Effector memory CD4-positive, alpha-beta T cell (primary cell): ENCODE results near the gene PIGM.

ENCODE experiments used
- DNase-seq, 3 donors: peaks; one replicate each; pipeline ENCODE4 v3.0.0-alpha.2; 2020
- H3K27ac ChIP-seq: 2 replicates; pipeline ENCODE4 v1.7.0; 2013; ENCODE audit warnings: mild to moderate bottlenecking, low read length, moderate library complexity; ENCODE audit not compliant: insufficient read depth, poor library complexity, severe bottlenecking
- H3K27me3 ChIP-seq: replicated peaks from 2 replicates; pipeline ENCODE4 v1.7.0; 2013; ENCODE audit warnings: mild to moderate bottlenecking, low read length; ENCODE audit not compliant: insufficient read depth, control insufficient read depth, poor library complexity, severe bottlenecking
- H3K36me3 ChIP-seq: 2 replicates; pipeline ENCODE4 v1.7.0; 2013; ENCODE audit warnings: mild to moderate bottlenecking, low read length, moderate library complexity; ENCODE audit not compliant: control insufficient read depth, insufficient read depth
- H3K4me1 ChIP-seq: 2 replicates; pipeline ENCODE4 v1.7.0; 2013; ENCODE audit warnings: low read length, mild to moderate bottlenecking; ENCODE audit not compliant: control insufficient read depth, insufficient read depth, poor library complexity, severe bottlenecking
- H3K4me3 ChIP-seq: 2 replicates; pipeline ENCODE4 v1.7.0; 2013; ENCODE audit warnings: low read length, low read depth, mild to moderate bottlenecking; ENCODE audit not compliant: insufficient read depth, poor library complexity, severe bottlenecking
- H3K9me3 ChIP-seq: 2 replicates; pipeline ENCODE4 v1.7.0; 2013; ENCODE audit warnings: mild to moderate bottlenecking, low read length, moderate library complexity; ENCODE audit not compliant: control insufficient read depth
- total RNA-seq, 3 donors: gene quantifications; one replicate each; lab custom pipeline; 2026; lab: John Stamatoyannopoulos, UW

PIGM gene
- total RNA-seq, result 9.7 to 13.6 (median 11.1) reads per million in 3 donors

- Histone ChIP-seq H3K4me3 (peak within 1 kb of the TSS; percentile 56), H3K36me3 (no peaks in the 10 kb centered on the region), H3K4me1 (peaks cover 21% of the 10 kb centered on the region), H3K27ac (peak within 1 kb of the TSS; percentile 64), H3K27me3 (no peaks in the 10 kb centered on the region), H3K9me3 (no peaks in the 10 kb centered on the region)
- DNase-seq, result peak; percentile 85 to 91 (median 90)
Measured at GRCh38 chr1:160031365-160032164, at the start of gene PIGM. TSS of gene PIGM (minus strand) at chr1:160031990. CDS start at chr1:160031739, 251 bp downstream.

- H3K9me3 ChIP-seq, result no peaks in the 10 kb centered on the region
- H3K36me3 ChIP-seq, result no peaks in the 10 kb centered on the region
- H3K4me1 ChIP-seq, result peaks cover 10% of the 10 kb centered on the region
- no peak for DNase-seq
- no peak within 1 kb of the TSS for H3K4me3 ChIP-seq
- peaks cover 25% of the 10 kb centered on the region for H3K27me3 ChIP-seq
- H3K27ac ChIP-seq, result no peak within 1 kb of the TSS
Measured at GRCh38 chr1:160081261-160081936, 49.6 kb upstream of the PIGM start, which contains the start of gene KCNJ9. TSS of gene KCNJ9 (plus strand) at chr1:160081538. CDS start at chr1:160084031, 2,493 bp downstream.

- H3K27me3 ChIP-seq, result peaks cover 25% of the 10 kb centered on the region
- H3K9me3 ChIP-seq, result no peaks in the 10 kb centered on the region
- no peak overlapping the region for H3K27ac ChIP-seq
- peaks cover 10% of the 10 kb centered on the region for H3K4me1 ChIP-seq
- no peak for DNase-seq
- no peak overlapping the region for H3K4me3 ChIP-seq
- no peaks in the 10 kb centered on the region for H3K36me3 ChIP-seq
Measured at GRCh38 chr1:160080381-160081100, 48.8 kb upstream of the PIGM start.

GRCh38 chr1:160079448-160079847, 47.7 kb upstream of the PIGM start:
- Histone ChIP-seq H3K4me3 (no peak overlapping the region), H3K27ac (no peak overlapping the region), H3K9me3 (no peaks in the 10 kb centered on the region), H3K36me3 (no peaks in the 10 kb centered on the region), H3K4me1 (peaks cover 10% of the 10 kb centered on the region), H3K27me3 (peaks cover 25% of the 10 kb centered on the region)
- no peak for DNase-seq

GRCh38 chr1:160078512-160079195, 46.9 kb upstream of the PIGM start:
- DNase-seq, result peak in 2 of 3 donors; percentile 20 to 25

GRCh38 chr1:160077486-160077885, 45.7 kb upstream of the PIGM start:
- H3K27me3 ChIP-seq, result peaks cover 25% of the 10 kb centered on the region
- H3K4me3 ChIP-seq, result no peak overlapping the region
- no peaks in the 10 kb centered on the region for H3K9me3 ChIP-seq
- no peaks in the 10 kb centered on the region for H3K36me3 ChIP-seq
- no peak overlapping the region for H3K27ac ChIP-seq
- H3K4me1 ChIP-seq, result no peaks in the 10 kb centered on the region
- no peak for DNase-seq

More at GRCh38 chr1:160078512-160079195, 46.9 kb upstream of the PIGM start:
- Histone ChIP-seq H3K9me3 (no peaks in the 10 kb centered on the region), H3K4me1 (peaks cover 4% of the 10 kb centered on the region), H3K36me3 (no peaks in the 10 kb centered on the region), H3K4me3 (no peak overlapping the region), H3K27me3 (peaks cover 25% of the 10 kb centered on the region), H3K27ac (no peak overlapping the region)

- no peaks in the 10 kb centered on the region for H3K9me3 ChIP-seq
- H3K27me3 ChIP-seq, result peaks cover 22% of the 10 kb centered on the region
- no peak for DNase-seq
- H3K4me3 ChIP-seq, result no peak overlapping the region
- no peaks in the 10 kb centered on the region for H3K4me1 ChIP-seq
- no peak overlapping the region for H3K27ac ChIP-seq
- no peaks in the 10 kb centered on the region for H3K36me3 ChIP-seq
Measured at GRCh38 chr1:160076295-160076694, 44.5 kb upstream of the PIGM start.

- Histone ChIP-seq H3K9me3 (no peaks in the 10 kb centered on the region), H3K4me3 (no peak overlapping the region), H3K27me3 (peaks cover 17% of the 10 kb centered on the region), H3K4me1 (peaks cover under 1% of the 10 kb centered on the region), H3K36me3 (no peaks in the 10 kb centered on the region), H3K27ac (no peak overlapping the region)
- no peak for DNase-seq
Measured at GRCh38 chr1:160075836-160076235, 44.0 kb upstream of the PIGM start.

- no peak for DNase-seq
- H3K9me3 ChIP-seq, result no peaks in the 10 kb centered on the region
- H3K27ac ChIP-seq, result no peak overlapping the region
- no peak overlapping the region for H3K4me3 ChIP-seq
- peaks cover 13% of the 10 kb centered on the region for H3K27me3 ChIP-seq
- peaks cover 9% of the 10 kb centered on the region for H3K4me1 ChIP-seq
- no peaks in the 10 kb centered on the region for H3K36me3 ChIP-seq
Measured at GRCh38 chr1:160074865-160075264, 43.1 kb upstream of the PIGM start.
